ENCODE data around the gene YARS1.

GRCh38 chr1:32774950-32775634 lies 42.1 kb downstream of the YARS1 start:
- TF ChIP-seq CTCF (IDR thresholded peaks at IDR 0.05; ENCODE audit: insufficient read depth, low read depth, low read length) (no peak), EZH2 (IDR thresholded peaks at IDR 0.05; ENCODE audit: insufficient read depth, low read length) (no peak)

All from astrocyte (in vitro differentiated cells and primary cell).